Ecto neural progenitor cell (in vitro differentiated cells): ENCODE measurements around the gene SH3RF1.
A peak's percentile ranks its signal among the peaks of the same experiment; 100 is the strongest.
"Not testable (repeated sequence)": the region's sequence is repeated elsewhere in the genome, so short reads cannot be mapped to it uniquely, and the experiment has no call there.

Experiments
- DNase-seq: peaks from one replicate; pipeline ENCODE4 v3.0.0-alpha.2; 2018; ENCODE audit warnings: low spot score

The SH3RF1 gene

GRCh38 chr4:169225812-169226211 is 44.9 kb downstream of the SH3RF1 start:
- DNase-seq: no peak

DNA sequence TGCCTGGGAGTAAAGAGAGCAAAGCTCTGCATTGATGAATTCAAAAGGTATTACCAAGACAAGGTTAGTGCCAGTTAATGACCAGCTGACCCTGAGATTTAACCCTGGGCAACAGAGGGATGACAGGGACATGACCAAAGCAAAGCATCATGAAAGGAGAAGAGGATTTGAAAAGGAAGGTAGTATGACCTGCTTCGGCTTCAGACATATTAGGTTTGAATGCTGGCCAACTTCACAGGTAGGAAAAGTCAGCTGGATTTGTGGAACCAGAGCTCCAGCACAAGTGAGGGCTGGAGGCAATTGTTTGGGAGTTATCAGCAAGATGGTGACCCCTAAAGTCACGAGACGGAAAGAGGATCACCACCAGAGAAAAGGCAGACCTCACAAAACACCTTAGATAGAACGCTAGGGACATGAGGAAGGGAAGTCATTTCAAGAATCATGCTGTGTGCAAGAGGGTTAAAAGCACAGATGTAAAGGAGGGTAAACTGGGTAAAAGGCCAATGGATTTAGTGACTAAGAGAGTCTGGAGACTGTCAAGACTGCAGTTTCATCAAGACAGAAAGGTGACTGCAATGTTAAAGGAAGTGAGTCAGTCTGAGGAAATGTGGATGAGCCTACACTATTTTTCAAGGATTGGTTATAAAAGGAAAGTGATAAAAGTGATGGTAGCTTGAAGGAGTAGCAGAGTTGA is 45.6 kb downstream of the SH3RF1 start:
- DNase-seq: no peak

DNA sequence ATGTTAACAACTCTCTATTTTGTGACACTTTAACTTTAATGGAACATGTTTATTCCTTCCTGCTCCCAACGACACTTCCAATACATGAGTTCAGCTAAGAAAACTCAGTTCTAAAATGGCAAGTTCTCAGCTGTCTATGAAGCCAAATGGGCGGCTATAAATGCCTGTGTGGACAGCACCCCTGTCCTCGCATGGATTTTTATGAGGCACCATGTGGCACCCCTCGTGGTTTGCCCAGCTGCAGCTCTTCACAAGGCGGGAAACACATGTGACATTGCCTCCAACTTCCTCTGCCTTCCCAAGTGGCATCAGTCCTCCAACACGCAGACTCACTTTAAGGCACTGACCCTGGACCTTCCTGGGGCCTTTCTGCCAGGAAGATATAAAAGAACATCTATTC is 48.0 kb downstream of the SH3RF1 start:
- DNase-seq: no peak

DNA sequence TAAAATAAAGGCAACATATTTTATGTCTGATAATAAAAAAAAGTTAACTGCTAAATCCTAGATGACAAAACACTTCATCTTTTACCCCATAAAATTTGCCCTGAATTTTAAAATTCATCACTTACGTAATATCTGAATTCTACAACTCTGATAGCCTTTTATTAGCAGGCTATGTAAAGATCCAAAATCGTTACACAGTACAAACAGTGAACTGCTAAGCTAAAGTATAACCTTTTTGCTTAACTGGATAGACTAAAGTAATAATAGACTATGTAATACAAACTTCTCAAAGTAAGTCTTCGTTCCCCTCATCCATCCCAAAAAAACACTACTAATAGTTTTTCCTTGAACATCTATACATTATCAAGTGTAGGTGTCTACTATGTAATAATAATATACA is 49.1 kb downstream of the SH3RF1 start:
- no peak for DNase-seq

- no peak for DNase-seq
Measured at GRCh38 chr4:169220854-169221411, 49.8 kb downstream of the SH3RF1 start.

DNA sequence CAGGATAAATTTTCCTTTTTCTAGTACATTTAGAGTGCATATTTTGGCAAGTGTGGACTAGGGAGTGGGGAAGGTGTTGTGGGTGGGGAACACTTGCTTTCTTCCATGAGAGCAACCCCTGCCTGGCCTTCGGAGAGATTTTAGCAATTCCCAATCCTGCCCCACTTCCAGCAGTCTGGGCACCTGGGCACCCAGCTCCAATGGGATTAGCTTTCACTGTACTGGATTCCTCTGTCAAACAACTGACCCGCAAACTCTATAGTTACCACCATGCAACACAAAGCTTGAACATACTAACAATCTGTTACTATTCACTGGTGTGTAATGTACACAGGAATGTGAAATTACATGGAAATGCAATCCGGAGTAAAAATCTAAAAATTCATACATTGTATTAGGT is 50.3 kb downstream of the SH3RF1 start:
- no peak for DNase-seq

DNA sequence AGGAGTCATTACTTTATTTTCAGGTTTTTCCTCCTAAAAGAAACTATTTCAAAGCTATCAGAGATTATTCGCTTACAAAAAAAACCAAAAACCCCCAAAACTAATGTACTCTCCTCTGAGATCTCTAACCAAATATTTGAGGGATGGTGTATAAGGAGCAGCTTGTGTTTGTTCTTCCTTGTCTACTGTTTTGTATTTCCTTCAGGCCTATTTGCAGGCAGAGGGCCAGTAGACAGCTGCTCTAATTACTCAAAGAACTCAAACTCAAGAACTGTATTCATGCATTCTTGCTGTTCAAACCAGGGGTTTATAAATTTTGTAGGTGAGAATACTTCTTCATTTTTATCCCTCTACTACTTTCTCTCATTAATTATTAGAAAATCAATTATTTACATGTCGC is 51.3 kb downstream of the SH3RF1 start:
- no peak for DNase-seq

- DNase-seq: no peak
Measured at GRCh38 chr4:169215656-169216055, 55.1 kb downstream of the SH3RF1 start.

- no peak for DNase-seq
Measured at GRCh38 chr4:169212981-169213380, 57.8 kb downstream of the SH3RF1 start.

DNA sequence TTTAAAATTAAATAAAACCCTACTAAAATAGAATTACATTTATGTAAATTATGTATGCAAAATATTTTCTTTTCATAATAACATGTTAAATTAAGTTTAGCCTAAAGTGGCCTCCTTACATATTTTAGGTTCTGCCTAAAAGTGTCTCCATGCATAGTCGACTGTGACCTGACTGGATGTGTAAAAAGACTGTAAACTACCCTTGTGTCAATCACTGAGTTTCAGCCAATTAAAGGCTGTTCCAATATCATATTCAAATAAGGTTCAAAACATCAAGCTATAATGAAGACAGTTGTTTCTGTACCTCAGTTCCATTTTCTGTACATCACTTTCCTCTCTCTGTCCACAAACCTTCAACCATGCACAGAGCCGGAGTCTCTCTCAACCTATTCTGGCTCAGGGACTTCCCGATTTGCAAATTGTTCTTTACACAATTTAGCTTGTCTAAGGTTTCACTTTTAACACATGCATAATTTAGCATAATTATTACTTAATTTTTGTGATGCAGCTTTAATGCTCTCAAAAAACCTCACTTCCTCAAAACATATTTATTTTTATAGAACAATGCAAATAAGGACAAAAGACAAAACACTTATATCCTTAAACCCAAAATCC is 60.1 kb downstream of the SH3RF1 start:
- DNase-seq: no peak

DNA sequence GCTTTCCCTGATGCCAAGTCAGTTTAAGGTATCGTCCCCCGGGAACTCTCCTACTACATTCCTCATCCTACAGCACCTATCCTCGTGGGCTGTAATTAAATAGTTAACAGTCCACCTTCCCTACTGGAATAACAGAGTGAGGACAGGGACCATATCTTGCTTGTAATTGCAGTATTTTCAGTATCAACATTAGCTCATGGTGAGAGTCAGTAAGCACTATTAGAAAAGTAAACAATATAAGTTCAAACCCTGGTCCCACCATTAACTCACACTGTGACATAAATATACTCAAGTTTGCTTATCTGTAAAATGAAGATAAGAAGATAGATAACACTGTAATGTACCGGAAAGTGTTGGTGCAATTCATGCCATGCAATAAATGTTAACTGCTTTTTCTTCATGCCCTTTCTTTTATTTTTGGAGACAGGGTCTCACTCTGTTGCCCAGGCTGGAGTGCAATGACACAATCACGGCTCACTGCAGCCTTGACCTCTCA is 61.3 kb downstream of the SH3RF1 start:
- no peak for DNase-seq

GRCh38 chr4:169208516-169208915 is 62.2 kb downstream of the SH3RF1 start:
- DNase-seq: no peak

GRCh38 chr4:169208090-169208455 is 62.7 kb downstream of the SH3RF1 start:
- no peak for DNase-seq

- peak; percentile 53 for DNase-seq
Measured at GRCh38 chr4:169207436-169208089, 63.2 kb downstream of the SH3RF1 start.

- DNase-seq: no peak
Measured at GRCh38 chr4:169205744-169206080, 65.0 kb downstream of the SH3RF1 start.

DNA sequence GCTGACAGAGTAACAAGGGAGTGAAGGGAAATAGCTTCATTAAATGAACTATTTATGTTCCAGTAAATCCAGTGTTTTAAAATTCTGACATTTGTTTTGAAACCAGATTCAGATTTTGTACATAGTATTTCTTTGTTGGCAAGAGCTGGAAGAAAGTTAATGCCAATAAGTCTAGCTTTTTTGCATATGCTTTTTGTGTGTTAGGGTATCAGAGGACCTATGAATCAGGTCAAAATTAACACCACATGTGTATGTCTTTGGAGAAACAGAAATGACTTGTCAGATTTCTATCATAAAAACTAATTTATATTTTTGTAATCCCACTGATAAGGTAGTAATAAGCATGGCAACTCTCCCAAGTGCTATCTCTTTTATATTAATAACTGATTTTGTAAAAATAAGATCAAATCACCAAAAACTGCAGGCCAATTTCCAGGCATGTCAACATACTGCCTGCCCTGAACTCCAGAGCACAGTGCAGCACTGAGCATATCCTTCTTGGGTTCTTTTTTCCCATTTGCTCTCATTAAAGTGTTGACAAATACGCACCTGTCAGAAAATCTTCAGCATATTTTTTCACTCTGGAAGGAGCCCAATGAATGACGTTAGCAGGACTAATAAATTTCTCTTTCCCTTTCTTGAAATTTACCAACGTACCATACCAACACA is 65.5 kb downstream of the SH3RF1 start:
- DNase-seq: no peak

DNA sequence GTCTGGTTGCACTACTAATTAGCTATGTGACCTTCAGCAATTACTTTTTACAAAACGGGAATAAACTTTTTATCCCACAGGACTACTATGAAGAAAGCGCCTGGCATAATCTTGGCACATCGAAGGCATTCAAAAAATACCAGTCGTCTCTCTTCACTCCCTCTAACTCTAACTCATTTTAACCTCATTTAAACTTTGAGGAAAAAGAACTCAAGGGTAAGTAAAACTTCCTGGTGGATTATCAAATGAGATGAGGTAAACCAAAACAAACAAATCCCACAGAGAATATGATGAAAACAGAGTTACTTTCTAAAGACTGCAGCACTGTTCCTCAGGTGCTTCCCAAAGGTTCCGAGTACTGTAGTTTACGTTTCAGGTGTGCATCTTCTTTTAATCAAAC is 66.9 kb downstream of the SH3RF1 start:
- DNase-seq: no peak

DNA sequence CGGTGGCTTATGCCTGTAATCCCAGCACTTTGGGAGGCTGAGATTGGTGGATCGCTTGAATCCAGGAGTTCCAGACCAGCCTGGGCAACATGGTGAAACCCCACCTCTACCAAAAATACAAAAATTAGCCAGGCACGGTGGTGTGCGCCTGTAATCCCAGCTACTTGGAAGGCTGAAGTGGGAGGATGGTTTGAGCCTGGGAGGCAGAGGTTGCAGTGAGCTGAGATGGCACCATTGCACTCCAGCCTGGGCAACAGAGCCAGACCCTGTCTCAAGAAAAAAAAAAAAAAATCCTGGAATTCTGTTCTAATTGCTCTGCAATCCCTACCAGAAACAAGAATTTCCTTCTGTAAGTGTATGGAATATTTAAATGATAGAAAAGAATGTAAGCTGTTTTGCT is 67.5 kb downstream of the SH3RF1 start:
- not testable (repeated sequence) for DNase-seq

DNA sequence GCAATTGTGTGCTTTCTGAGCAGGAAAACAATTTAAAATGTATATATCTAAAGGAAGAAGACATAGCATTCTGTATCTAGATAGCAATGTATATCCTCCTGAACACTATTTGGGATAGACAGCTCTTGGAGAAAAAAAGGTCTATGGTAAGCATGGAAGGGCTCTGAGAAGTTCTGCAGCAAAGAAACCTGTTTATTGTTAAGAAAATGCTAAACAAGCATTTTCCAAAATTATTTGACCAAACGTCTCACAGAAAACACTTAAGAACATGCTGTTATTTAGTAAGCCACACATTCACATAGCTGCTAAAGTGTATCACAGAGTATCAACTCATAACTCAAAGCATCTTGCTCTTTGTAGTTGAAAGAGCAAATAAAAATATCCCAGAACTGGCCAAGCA is 67.9 kb downstream of the SH3RF1 start:
- no peak for DNase-seq

DNA sequence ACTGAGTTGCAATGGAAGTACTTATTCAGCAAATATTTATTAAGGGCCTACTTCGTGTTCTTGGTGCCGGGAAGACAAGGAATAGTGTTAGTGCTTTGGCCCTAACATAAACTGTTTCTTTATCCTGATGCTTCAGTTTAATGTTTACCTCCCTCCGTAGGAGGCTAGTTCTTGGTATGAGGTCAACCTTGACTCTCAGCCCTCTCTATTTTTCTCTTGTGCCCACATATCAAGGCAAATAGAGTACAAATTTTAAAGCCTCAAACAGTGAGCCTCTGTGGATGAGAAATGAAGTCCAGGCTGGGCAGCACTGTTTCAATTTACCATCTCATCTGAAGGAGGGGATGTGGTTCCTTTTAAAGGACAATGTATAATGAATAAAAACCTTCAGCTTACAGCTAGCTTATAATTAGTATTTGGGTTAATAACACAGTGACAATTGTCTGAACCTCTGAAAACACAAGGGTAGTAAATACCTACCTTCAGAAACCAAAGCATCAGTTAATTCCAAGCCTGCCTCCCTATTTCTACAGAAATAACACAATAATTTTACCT is 68.5 kb downstream of the SH3RF1 start:
- no peak for DNase-seq

DNA sequence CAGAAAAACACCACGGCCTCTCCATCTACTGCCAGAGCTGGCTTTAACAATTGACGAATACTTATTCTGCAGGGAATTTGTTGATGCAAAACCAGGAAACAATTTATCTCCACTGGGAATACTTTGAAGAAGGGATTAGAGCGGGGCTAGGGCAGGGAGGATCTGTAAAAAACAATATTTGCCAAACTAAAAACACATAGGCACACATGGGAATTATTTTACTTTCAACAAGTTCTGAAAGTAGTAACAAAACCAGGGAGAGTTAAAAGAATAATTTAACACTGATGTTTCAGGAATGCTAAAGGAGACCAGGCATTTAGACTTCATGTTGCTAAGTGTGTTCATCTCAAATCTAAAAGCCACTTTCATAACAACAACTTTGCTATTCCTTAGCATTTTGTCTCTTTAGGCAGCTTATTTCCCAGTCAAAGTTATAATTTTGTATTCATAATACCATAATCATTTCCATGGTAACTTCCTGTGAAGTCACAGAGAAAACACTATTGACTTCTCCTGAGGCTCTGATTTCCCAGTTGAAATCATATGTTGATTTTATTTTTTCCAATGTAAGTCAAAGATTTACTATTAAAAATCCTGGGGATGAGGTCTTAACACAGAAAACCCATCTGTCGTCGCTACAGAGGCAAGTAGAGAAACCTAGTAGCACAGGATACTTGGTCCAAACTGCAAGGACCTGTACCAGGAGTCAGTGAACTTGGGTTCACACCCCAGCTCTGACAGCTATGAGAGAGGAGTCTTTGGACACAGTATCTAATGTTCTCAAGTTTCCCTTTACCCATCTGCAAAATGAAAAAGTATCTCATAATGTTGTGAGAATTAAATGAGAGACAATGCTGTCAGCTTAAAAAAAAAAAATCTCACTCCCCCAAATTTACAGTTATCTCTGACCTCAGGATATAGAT is 69.3 kb downstream of the SH3RF1 start:
- no peak for DNase-seq
